HL-60/S4 treated with phorbol 12-myristate 13-acetate at 8.2 ng/mL for 4 days and 3 days (cell line): ENCODE data around the gene MYL4.
"Not testable (repeated sequence)": the region's sequence is repeated elsewhere in the genome, so short reads cannot be mapped to it uniquely, and the experiment has no call there.

Source experiments
- in situ Hi-C: fragments of 300-500 bp; cut with MboI; formaldehyde crosslinking; loops from 2 replicates; pipeline ENCODE4 v1.15.0; 2022; ENCODE audit warnings: low sequenced_read_pairs

The MYL4 gene

GRCh38 chr17:47219621-47220475, 10.7 kb downstream of the MYL4 start:
- in situ Hi-C loops: no loop called here

DNA sequence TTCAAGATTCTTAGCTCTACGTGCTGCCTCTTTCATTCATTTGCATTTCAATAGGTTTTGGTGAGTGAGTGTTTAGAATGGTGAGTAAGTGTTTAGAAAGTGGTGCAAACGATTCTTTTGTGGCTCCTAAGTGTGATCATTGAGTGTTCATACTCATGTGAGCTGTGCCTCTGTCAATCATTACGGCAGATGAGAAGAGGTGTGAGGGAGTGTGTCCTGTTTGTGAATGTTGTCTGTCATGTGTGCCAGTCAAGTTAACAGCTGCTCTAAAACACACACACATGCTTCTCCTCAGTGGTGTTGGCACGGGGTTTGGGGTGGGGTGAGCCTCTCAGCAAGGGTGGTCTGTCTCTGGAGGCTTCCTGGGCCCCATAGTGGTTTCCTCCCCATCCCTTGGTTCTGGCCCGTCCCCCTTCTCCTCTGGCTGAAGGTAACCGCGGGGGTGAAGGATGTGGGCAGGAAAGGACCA, 11.4 kb downstream of the MYL4 start:
- in situ Hi-C loops: no loop called here

- in situ Hi-C loops: no loop called here
These were observed 12.0 kb downstream of the MYL4 start for GRCh38 chr17:47221154-47221553.

- in situ Hi-C loops: no loop called here
These were observed 12.9 kb downstream of the MYL4 start for GRCh38 chr17:47222047-47222446.

- in situ Hi-C loops: no loop called here
These were observed 13.9 kb downstream of the MYL4 start for GRCh38 chr17:47223007-47223406.

DNA sequence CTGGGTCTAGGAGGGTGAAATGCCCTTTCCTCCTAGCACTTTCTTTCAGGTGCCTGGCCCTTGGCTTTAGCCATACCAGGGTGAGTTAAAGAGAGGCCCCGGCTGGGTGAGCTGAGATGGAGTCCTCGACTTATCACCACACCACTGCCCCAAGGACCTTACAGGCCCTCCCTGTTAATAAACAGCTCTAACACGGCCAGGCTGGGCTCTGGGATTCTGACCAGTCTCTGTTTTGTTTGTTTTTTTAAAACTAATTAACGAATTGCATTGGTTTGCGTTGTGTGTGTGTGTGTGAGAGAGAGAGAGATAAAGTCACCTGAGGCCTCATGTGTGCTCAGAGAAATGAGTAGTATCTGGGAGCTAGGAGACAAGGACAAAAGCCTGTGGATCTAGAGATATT, 14.3 kb downstream of the MYL4 start:
- in situ Hi-C loops: no loop called here

DNA sequence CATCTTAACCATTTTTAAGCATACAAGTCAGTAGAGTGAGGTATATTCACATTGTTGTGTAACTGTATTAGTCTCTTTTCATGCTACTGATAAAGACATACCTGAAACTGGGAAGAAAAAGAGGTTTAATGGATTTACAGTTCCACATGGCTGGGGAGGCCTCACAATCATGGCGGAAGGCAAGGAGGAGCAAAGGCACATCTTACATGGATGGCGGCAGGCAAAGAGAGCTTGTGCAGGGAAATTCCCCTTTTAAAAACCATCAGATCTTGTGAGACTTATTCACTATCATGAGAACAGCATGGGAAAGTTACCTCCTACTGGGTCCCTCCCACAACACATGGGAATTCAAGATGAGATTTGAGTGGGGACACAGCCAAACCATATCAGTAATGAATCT, 14.9 kb downstream of the MYL4 start:
- in situ Hi-C loops: not testable (repeated sequence)

DNA sequence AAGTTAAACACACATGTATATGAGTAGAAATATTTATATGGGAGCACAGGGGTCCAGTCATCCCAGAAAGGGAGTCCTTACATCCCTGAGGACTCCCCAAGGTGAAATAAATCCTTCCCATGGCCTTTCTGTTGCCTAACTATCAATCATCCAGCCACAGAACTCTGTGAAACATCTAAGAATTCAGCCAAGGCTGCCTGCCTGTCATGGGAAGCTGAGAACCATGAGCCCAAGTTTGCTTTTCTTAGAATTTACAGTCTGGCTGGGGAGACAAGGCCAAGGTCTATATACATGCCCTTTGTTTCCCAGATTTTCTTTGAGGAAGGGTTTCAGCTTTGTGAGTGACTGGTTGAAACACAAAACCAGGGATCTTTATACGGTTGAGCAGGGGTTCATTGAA, 15.8 kb downstream of the MYL4 start:
- in situ Hi-C loops: no loop called here

DNA sequence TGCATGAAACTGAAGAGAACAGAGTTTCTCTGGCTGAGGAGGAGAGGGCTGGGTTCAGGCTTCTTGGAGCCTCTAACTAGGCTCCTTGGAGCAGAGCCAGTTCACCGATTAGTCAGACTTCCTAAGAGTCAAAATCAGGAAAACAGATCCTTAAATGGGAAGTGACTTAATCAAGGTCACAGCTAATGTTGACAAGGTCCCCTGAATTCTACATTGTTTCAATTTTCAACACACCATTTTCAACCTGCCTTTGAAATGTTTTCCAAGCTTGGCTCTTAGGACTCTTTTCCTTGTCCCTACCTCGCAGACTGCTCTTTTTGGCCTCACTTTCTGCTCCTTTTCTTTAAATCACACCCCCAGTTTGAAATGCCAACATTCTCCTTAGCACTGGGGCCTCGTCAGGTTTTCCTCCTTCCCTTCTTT, 16.3 kb downstream of the MYL4 start:
- in situ Hi-C loops: no loop called here

- in situ Hi-C loops: no loop called here
These were observed 17.0 kb downstream of the MYL4 start for GRCh38 chr17:47225911-47226688.

- in situ Hi-C loops: no loop called here
These were observed 18.7 kb downstream of the MYL4 start for GRCh38 chr17:47227862-47228261.

GRCh38 chr17:47229535-47230443, 20.6 kb downstream of the MYL4 start:
- in situ Hi-C loops: loop anchor here (5.0 kb wide), 1 partner anchor 58 kb away; no protein-coding TSS in a partner anchor

DNA sequence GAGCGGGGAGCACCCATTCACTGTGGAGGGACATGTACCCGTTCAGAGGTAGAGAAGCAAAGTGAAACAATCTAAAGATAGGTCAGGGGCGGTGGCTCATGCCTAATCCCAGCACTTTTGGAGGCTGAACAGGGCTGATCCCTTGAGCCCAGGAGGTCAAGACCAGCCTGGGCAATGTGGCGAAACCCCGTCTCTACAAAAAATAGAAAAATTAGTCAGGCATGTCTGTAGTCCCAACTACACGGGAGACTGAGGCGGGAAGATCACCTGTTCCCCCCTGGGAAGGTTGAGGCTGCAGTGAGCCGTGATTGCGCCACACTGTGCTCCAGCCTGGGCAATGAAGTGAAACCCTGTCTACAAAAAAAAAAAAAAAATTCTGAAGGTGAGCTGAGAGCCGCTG, 21.7 kb downstream of the MYL4 start:
- in situ Hi-C loops: loop anchor here (5.0 kb wide), 1 partner anchor 56 kb away; no protein-coding TSS in a partner anchor

GRCh38 chr17:47231334-47231733, 22.2 kb downstream of the MYL4 start:
- in situ Hi-C loops: loop anchor here (5.0 kb wide), 1 partner anchor 56 kb away; no protein-coding TSS in a partner anchor

- in situ Hi-C loops: loop anchor here (5.0 kb wide), 1 partner anchor 55 kb away; no protein-coding TSS in a partner anchor
These were observed 22.7 kb downstream of the MYL4 start for GRCh38 chr17:47231866-47232265.

DNA sequence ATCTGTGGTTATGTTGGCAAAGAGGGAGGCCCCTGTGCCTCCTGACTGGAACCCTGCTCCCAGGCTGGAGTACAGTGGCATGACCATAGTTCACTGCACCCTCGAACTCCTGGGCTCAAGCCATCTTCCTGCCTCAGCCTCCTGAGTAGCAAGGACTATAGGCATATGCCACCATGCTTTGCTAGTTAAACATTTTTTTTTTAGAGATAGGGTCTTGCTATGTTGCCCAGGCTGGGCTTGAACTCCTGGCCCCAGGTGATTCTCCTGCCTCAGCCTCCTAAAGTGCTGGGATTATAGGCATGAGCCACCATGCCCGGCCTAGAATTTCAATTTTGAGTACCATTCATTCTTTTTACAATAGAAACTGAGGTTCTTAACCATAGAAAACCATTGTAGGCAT, 23.3 kb downstream of the MYL4 start:
- in situ Hi-C loops: loop anchor here (5.0 kb wide), 1 partner anchor 55 kb away; no protein-coding TSS in a partner anchor

DNA sequence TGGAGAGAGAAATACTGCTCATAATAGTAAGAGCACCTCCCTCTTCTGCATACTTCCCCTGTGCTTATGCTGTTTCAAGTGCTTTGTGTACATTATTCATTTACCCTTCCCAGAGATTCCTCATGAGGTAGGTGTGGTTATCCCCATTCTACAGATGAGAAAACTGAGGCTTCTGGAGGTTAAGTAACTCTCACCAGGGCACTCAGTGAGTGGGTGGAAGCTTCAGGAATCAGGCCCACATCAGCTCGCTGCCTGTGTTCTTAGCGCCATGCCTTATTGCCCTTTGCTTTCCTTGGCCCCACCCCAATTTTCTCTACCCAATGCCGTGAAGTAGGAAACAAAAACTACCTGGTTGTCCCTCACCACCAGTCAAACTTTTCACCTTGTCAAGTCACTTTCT, 26.4 kb downstream of the MYL4 start:
- in situ Hi-C loops: no loop called here

DNA sequence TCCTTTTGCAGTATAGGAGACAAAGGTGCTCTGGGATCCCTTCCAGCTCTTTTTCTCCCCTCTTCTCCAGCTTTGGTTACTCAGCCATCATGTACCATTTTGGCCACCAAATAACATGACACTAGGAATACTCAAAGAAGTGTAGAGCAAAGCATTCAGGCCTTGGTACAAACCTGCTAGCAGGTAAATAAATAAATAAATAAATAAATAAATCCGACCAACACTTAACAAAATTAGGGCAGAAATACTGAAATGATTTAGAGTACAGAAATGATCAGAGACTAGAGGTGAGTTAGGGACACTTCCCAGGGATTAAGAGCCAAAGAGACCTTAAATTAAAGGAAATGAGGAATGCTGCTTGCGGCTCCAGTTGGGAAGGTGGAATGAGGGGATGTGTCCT, 26.8 kb downstream of the MYL4 start:
- in situ Hi-C loops: no loop called here

GRCh38 chr17:47237841-47238240, 28.7 kb downstream of the MYL4 start:
- in situ Hi-C loops: no loop called here

- in situ Hi-C loops: no loop called here
These were observed 29.3 kb downstream of the MYL4 start for GRCh38 chr17:47238321-47239010.
